LNCAP (cell line): ENCODE results near the gene PLBD2.

ENCODE experiments used
- TF ChIP-seq, protein P1 (sequence below): fragments of 450-650 bp; IDR thresholded peaks from 2 replicates; pipeline ENCODE4 v1.5.1; 2017; ENCODE audit warnings: mild to moderate bottlenecking

PLBD2 gene

GRCh38 chr12:113432986-113433385 is 74.6 kb downstream of the PLBD2 start:
- TF ChIP-seq, protein P1, sequence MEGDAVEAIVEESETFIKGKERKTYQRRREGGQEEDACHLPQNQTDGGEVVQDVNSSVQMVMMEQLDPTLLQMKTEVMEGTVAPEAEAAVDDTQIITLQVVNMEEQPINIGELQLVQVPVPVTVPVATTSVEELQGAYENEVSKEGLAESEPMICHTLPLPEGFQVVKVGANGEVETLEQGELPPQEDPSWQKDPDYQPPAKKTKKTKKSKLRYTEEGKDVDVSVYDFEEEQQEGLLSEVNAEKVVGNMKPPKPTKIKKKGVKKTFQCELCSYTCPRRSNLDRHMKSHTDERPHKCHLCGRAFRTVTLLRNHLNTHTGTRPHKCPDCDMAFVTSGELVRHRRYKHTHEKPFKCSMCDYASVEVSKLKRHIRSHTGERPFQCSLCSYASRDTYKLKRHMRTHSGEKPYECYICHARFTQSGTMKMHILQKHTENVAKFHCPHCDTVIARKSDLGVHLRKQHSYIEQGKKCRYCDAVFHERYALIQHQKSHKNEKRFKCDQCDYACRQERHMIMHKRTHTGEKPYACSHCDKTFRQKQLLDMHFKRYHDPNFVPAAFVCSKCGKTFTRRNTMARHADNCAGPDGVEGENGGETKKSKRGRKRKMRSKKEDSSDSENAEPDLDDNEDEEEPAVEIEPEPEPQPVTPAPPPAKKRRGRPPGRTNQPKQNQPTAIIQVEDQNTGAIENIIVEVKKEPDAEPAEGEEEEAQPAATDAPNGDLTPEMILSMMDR, result no peak

GRCh38 chr12:113435367-113435766 is 77.0 kb downstream of the PLBD2 start:
- TF ChIP-seq, protein P1, result no peak

GRCh38 chr12:113436586-113436985 is 78.2 kb downstream of the PLBD2 start:
- TF ChIP-seq, protein P1, result no peak

DNA sequence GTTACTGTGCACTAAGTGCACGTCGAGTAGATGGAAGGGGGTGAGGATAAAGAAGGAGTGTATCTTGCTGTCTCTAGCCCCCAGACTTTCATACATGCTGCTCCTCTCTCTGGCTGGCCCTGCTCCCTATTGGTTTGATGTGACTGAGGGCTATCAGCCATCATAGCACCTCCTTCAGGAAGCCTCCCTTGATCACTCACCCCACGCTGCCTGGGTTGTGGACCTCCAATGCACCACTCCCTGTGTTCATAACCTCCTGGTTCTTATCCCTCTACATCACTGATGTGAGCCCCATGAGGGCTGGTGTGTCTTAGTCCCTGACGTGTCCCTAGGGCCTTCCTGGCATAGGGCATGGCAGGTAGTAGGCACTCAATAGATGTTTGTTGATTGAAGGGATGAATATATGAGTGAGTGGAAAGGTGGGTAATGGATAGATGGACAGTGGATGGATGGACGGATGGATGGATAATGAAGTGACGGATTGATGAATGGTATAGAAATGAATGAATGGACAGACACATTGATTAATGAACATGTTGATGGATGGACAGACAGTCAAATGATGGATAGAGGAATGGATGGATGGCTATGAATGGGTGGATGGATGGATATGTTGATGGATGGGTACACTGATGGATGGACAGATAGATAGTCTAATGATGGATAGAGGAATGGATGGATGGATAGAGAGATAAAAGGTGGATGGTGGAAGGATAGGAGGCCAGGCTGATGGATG is 78.8 kb downstream of the PLBD2 start:
- TF ChIP-seq, protein P1, result no peak

DNA sequence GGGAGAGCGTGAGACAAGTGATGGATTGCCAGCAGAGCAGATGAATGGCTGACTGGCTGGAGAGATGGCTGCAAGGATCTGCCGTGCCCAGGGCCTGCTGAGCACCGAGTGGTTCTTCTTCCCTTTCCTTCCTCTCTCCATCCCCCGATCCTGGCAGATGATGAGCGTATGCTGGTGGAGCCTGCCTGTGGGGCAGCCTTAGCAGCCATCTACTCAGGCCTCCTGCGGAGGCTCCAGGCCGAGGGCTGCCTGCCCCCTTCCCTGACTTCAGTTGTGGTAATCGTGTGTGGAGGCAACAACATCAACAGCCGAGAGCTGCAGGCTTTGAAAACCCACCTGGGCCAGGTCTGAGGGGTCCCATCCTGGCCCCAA is 79.3 kb downstream of the PLBD2 start:
- TF ChIP-seq, protein P1, result no peak

- TF ChIP-seq, protein P1, result no peak
These were observed 80.3 kb downstream of the PLBD2 start for GRCh38 chr12:113438523-113439300.

- TF ChIP-seq, protein P1, result no peak
These were observed 80.9 kb downstream of the PLBD2 start for GRCh38 chr12:113439301-113439597.
